Activated CD8-positive, alpha-beta memory T cell treated with anti-CD3 and anti-CD28 coated beads, Interleukin-2, amount 50 U/mL, for 4 hours (primary cell): ENCODE measurements around the gene GOLGA7B.
A peak's percentile ranks its signal among the peaks of the same experiment; 100 is the strongest.

ENCODE experiments used
- DNase-seq: peaks from one replicate; pipeline ENCODE4 v3.0.0-alpha.2; 2020

The GOLGA7B gene

DNA sequence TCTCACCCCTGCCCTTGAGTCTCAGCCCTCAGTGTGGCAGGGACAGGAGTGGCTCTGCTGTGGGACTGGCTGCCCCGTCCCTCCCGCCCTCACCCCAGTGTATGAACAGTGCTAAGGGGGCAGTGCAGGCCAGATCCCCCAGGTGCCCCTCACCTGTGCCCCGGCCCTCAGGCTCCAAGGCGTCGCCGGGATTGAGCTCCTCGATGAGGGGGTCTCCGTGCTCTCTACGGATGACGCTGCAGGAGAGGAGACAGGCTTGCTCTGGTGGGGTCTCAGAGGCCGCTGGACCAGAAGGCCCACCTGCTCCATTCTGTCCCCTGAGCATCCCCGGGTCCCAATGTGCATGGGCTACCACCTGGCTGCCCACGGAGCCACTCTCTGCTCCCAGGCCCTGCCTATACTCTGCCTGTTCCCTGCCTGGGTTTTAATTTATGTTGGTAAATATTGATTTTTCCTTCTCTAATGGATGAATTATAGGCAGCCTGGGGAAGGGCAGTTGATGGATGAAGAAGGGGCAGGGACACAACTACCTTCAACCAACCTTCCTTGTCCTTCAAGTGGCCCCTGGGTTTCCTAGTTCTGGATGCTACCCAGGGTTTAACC is 47.2 kb downstream of the GOLGA7B start:
- no peak for DNase-seq

DNA sequence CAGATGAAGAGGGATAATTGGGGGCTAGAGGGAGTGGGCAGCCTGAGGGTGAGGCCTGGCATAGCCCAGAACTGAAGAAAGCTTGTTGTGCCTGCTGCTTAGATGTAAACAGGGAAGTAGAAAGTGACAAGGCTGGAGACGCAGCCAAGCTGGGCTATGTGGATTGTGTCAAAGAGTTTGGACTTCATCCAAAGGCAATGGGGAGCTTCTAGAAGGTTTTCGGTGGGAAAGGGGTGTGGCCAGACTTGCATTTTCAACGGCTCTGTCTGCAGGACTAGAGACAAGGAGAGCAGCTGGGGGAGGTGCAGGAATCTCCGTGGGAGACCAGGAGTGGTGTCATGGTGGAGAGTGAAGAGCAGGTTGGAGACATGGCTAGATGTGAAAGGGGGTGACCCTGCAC is 48.8 kb downstream of the GOLGA7B start:
- no peak for DNase-seq

DNA sequence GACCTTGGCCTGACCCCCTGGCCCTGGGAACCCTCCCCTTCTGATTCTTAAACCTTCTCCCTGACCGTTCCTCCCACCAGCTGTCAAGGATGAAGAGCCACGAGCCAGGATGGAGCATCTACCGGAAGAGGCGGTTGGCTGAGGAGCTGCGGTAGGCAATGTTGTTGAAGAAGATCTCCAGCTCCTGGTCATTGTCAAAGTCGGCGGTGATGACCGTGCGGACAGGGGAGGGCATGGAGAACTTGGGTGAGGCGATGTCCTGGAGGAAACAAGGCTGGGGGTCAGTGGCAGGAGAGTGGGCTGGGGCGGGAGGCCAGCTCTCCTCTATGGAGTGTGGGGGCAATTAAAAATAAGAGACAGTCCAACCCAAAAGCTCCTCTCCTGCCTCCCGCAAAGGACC is 51.7 kb downstream of the GOLGA7B start:
- no peak for DNase-seq

DNA sequence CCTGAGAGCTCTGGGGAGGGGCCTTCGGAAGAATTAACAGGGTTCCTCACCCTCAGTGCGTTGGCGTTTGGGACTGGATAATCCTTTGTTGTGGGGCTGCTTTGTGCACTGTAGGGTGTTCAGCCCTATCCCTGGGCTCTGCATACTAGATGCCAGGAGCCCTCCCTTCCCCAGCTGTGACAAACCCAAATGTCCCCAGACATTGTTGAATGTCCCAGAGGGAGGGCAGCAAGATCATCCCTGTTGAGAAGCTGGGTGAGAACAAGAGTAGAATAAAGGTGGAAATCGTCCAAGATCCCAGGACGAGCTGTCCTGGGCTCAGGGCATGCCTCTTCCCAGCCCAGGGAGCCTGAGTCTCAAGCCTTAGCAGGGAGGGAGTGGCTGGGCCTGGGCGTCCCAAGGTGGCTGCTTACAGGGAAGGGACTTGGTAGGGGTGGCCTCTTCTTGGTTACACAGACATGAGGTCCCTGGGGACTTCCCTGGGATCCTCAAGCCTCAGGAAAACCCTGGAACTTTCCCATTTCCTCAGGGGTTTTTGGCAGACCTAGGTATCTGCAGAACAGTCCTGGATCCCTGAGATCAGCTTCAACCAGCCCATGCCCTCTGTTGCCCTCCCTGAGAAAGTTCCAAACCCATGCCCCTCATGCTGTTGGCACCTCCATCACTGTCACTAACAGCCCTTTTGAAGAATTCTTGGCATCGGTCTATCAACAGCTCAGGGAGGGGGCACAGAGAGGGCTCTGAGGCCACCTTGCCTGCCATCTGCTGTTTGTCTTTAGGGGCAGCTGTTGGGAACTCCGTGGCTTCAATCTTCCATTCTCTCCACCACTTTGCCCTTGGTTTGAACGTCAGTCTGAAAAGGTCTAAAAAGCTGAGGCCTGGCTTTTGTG is 53.7 kb downstream of the GOLGA7B start:
- no peak for DNase-seq

DNA sequence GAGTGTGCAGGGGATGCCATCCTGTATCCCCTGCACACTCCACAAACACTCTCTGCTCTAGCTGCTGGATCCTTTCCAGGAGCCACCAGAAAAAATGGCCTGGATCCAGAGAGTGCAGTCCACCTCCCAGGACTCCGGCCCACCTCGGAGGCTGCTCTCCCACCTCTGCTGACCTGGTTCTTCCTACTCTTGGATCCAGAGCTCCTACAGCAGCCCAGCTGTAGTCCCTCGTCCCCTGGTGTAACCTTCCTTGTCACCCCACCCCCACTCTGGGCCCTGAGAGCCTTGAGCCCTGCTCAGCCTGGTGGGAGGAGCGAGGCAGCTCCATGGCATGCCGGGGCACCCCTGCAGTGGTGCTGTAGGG is 54.4 kb downstream of the GOLGA7B start:
- DNase-seq: no peak

DNA sequence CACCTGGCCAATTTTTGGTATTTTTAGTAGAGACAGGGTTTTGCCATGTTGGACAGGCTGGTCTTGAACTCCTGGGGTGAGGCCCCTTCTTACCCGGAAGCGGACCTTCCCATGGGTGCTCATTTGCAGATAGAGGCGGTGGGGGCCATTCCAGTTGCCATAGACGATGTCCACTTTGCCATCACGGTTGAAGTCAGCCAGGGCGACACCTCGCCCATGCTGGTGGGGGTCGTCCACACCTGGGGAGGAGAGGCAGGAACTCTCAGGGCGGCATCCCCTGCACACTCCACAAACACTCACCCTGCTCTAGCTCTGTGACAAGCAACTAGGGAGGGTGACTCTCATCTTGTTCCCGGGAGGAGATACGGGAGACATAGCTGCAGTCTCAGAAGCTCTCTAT is 54.9 kb downstream of the GOLGA7B start:
- DNase-seq: no peak

DNA sequence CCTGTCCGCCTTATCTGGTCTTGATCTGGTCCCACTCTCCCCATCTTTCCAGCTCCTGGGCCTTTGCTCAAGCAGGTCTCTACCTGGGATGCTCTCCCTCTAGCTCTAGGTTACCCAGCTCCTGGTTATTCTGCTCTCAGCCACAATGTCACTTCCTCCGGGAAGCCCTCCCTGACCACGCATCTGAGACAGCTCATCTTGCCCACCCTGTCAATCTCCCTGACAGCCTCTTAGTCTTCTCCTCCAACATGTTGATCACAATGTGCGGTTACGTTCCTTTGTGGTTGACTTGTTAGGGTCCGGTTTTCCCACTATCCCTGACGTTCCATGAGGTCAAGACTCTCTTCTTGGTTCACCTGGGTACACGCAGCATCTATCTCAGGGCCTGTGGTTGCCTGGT is 55.6 kb downstream of the GOLGA7B start:
- DNase-seq: no peak

DNA sequence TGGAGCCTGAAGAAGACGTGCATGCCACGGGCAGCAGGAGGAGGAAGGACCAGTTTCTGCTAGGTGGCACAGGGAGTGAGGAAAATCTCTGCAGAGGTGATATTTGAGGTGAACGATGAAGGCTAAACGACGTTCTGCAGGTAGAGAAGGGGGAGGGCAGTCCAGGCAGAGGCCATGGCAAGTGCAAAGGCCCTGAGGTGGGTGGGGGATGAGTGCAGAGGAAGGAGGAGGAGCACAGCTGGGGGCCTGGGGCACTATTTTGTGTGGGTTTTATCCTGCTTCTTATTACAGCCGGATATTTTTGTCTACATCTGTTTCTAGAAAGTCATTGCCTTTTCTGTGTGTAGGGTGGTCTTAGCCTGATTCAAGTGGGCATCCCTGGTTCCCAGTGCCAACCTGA is 57.6 kb downstream of the GOLGA7B start:
- no peak for DNase-seq

DNA sequence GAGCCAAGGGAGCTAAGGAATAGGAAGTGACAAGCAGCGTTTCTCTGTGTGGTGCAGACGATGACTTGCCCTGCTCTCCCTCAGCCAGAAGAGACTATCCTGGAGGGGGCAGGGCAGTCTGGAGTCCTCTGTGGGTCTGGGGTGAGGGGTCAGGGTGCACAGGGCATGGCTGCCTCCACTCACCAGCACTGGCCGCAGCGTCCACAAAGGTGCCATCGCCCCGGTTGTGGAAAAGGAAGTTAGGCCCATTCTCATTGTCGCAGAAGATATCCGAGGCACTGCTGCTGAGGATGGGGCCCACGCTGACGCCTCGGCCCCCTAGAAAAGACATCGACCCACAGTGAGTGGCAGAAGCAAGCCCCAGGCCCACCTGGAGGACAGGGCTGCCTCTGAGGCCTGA is 58.2 kb downstream of the GOLGA7B start:
- DNase-seq: no peak

DNA sequence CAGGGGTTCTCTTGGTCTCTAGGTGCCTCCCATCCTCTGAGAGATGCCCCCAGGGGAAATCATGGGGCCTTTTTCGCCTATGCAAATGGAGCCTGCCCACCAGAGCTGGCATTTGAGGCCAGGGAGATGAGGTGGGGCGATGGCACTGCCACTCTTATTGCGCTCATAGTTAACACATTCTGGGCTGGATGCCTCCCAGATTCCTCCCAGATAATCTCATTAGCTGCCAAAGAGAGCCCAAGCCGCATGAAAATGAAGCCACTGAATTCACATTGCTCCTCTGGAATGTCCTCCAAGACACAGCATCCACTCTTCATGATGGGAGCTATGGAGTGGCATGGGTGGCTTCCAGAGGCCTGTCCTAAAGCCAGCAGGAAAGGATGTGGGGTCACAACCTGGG is 61.0 kb downstream of the GOLGA7B start:
- no peak for DNase-seq

DNA sequence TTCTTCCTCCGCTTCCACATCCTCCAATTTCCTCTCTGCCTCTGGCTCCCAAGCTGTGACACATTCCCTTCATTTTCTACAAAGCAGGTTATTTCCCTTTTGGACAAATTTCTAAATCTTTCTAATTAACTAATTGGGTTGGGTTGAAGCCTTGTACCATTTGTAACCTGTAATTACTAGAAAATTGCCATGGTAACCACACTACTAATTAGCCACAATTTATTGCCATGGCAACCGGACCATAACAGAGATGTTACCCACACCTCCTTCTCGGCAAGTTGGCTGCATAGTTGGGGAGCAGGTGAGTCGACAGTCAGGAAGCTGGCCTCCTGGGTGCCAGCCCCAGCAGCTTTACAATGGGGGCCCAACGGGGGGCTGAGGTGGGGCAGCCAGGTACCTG is 61.6 kb downstream of the GOLGA7B start:
- DNase-seq: no peak

DNA sequence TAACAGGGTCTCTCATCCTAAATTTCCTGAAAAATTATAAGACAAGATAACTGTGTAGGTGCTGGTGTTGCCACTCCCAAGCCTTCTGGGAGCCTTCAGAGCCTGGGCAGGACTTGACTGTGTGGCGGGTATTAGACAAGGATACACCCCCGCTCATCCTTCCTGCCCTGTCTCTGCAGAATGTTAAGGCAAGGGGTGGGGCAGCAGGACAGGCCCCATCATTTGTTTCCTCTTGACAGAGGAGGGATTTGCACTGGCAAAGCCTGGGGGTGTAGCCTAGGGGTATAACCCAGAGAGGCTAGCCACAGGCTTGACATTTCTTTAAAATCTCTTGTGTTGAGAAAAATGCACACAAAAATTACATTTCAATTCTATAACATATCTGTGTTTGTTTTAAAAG is 63.5 kb downstream of the GOLGA7B start:
- DNase-seq: no peak

DNA sequence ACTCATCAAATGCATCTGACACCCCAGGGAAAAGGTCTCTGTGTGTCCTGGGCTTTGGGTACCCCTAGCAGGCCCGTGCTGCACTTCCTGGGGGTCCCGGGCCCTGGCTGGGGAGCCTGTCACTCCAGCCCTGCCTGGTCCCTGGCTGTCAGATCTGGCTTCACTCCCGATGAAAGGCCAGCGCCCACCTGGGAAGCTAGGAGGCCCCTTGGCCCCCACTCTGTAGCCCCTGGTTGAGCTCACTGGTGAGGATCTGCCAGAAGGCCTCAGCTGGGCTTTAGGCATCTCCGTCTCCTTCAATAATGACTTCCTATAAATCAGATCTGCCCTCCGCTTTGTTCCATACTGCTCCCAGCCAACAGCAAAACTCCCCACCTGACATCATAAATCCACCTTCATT is 64.0 kb downstream of the GOLGA7B start:
- DNase-seq: no peak

DNA sequence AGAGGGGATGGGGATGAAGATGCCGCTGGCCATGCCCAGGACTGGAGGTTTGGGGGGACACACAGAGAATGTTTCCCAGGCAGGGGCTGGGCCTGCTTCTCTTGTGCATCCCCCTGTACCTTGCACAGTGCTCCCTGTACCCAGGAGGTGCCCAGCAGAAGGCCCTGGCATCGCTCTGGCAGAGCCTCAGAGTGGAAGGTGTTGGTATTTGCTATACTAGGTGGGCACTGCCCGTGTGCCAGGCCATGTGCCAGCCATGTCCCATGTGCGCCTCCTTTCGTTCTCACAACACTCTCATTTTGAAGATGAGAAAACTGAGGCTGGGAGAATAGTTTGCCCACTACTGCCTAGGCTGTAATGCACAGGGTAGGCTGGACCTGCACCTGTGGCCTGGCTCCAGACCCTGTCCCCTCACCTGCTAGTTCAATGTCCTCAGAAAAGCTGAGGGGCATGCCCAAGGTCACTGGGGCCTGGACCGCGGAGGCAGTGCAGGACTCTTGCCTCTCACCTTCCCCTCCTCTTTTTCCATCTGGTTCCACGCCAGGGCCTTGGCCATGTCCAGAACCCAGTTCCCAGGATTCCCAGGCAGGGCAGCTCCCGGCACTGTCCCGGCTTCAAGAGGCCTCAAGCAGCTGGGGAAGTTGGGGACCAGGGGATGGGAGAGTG is 64.7 kb downstream of the GOLGA7B start:
- no peak for DNase-seq

DNA sequence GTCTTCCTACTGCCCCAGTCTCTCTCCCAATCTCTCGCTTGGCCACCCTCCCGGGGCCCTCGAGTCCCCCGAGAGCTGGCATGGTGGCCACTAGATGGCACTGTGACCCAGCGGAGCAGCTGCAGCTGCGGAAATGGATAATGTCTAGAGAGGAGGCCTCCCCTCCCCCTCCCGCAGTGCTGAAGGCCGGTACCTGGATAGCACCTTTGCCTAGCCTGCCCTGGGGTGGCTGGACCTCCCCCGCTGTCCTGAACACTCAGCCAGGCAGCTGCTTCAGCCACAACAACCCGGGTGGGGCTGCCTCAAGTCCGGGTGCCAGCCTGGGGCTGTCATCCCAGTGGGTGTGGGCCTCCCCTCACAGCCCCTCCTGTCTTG is 65.2 kb downstream of the GOLGA7B start:
- peak; percentile 73 for DNase-seq

DNA sequence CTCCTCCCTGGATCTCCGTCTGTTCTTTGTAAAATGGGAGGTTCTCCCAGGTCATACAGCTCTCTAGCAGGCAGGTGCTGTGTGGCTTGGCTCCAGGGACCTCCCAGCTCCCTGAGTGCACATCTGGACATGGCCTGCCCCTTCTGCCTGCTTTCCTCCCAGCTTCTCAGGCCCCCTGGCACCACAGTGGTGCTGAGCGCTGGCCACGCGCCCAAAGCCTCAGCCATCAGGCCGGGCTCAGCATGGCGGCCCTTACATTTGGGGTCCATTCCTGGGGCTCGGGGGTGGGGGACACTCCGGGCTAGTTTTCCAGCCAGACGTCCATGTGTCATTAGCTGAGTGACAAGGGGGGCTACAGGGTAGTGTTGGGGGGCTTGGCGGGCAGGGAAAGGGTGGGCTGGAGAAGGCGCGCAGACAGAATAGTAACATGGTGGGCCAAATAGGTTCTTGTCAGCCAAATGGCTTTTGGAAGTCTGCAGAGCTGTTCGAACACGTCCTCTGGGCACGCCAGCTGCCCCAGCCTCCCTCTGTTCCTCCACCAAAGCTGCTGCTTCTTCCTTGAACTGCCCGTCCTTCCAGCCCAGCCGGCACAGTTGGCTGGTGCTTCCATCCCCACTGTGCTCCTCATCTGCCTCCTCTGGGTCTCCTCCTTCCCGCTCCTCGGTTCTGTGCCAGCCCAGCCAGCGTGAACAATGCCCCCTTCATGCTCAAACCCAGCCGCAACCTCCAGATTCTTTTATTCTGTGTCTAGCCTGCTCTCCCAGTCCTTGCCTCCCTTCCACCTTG is 65.9 kb downstream of the GOLGA7B start:
- DNase-seq: no peak

DNA sequence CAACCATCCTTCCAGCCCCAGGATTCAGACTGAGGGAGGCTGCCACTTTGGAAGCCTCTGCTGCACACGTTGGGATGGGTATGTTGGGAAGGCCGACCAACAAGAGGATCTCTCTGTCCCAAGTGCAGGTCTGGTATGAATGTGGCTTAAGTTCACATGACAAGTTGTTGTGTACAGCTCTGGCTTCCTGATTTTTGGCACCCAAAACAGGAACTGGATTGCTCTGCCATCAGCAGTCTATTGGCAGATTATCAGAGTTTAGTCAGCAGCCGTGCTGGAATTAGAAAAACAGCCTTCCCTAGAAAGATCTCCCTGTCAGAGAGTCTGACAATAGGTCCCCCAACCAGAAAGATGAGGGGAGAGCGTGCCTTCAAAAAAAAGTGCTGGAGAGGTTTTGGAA is 66.9 kb downstream of the GOLGA7B start:
- no peak for DNase-seq

DNA sequence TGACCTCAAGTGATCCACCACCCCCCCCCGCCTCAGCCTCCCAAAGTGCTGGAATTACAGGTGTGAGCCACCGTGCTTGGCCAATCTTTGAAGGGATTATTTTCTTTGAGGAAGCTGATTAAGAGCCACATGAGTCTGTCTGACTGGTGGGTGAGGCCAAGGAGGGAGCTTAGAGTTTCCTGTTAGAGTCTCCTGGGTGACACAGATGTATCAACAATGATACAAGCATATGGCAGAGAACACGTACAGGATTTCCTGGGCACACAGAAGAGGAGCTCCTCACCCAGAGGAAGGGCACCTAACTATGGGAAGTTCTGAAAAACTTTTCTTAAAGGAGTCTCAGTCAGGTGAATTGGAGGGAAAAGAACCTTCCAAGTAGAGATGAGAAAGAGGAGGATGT is 69.4 kb downstream of the GOLGA7B start:
- no peak for DNase-seq

DNA sequence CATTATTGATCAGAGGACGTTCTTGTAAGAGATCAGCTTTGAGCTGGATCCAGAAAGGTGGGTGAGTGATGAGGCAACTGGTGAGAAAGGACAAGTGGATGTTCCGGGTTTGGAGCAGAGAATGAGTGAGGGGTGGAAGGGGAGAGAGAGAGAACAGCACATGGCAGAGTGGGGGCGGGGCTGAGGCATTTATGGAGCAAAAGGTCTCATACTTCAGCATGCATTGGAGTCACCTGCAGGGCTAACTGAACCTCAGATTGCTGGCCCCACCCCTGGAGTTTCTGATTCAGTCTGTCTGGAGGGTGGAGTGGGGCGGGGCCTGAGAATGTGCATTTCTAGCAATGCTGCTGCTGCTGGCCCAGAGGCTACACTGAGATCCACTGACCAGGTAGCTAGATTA is 71.2 kb downstream of the GOLGA7B start:
- DNase-seq: no peak
